ENCODE data around the gene GTF2IRD1.
A peak's percentile ranks its signal among the peaks of the same experiment; 100 is the strongest.

GTF2IRD1 gene

DNA sequence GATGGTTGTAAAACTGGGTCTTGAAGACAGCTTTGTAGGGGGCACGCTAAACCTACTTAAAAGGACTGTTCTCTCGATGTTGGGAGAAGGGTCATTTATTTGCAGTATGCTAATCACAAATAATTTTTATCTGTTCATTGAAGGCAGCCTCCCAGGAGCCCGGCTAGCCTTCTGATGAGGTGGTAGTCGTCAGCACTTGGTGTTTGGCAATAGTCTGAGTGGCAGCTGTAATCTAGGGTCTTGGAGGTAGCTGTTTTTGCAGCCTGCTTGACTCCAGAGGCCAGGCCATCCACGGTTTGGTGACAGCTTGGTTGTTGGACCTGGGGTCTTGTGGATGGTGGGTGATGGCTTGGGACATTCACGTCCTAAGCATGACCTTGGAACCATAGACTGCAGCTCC is 2.2 kb downstream of the GTF2IRD1 start:
- no peaks in the 10 kb centered on the region for H3K9me3 ChIP-seq (ENCODE audit: control insufficient read depth, insufficient read depth, low read length)
- H3K9ac ChIP-seq (ENCODE audit: low read depth, low read length) = no peak overlapping the region
- H3K4me1 ChIP-seq (ENCODE audit: control insufficient read depth, insufficient read depth, low read length) = no peaks in the 10 kb centered on the region
- H3K36me3 ChIP-seq (ENCODE audit: control insufficient read depth, insufficient read depth, low read length) = no peaks in the 10 kb centered on the region
- no peak overlapping the region for H3K4me3 ChIP-seq (ENCODE audit: low read depth, low read length)
- H3K27me3 ChIP-seq (ENCODE audit: control insufficient read depth, insufficient read depth, low read length) = no peaks in the 10 kb centered on the region

DNA sequence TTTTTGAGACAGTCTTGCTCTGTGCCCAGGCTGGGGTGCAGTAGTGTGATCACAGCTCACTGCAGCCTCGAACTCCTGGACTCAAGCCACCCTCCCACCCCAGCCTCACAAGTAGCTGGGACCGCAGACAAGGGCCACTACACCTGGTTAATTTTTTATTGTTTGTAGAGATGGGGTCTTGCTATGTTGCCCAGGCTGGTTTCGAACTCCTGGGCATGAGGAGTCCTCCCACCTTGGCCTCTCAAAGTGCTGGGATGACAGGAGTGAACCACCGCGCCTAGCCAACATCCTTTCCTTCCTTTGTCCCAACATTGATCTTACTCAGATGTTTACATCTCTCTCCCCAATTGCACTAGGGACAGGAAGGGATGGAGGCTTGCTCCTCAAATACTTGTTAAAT is 3.3 kb downstream of the GTF2IRD1 start:
- Histone ChIP-seq H3K4me3 (ENCODE audit: low read depth, low read length) (no peak overlapping the region), H3K9ac (ENCODE audit: low read depth, low read length) (no peak overlapping the region), H3K27me3 (ENCODE audit: control insufficient read depth, insufficient read depth, low read length) (no peaks in the 10 kb centered on the region), H3K9me3 (ENCODE audit: control insufficient read depth, insufficient read depth, low read length) (no peaks in the 10 kb centered on the region), H3K4me1 (ENCODE audit: control insufficient read depth, insufficient read depth, low read length) (no peaks in the 10 kb centered on the region), H3K36me3 (ENCODE audit: control insufficient read depth, insufficient read depth, low read length) (no peaks in the 10 kb centered on the region)

DNA sequence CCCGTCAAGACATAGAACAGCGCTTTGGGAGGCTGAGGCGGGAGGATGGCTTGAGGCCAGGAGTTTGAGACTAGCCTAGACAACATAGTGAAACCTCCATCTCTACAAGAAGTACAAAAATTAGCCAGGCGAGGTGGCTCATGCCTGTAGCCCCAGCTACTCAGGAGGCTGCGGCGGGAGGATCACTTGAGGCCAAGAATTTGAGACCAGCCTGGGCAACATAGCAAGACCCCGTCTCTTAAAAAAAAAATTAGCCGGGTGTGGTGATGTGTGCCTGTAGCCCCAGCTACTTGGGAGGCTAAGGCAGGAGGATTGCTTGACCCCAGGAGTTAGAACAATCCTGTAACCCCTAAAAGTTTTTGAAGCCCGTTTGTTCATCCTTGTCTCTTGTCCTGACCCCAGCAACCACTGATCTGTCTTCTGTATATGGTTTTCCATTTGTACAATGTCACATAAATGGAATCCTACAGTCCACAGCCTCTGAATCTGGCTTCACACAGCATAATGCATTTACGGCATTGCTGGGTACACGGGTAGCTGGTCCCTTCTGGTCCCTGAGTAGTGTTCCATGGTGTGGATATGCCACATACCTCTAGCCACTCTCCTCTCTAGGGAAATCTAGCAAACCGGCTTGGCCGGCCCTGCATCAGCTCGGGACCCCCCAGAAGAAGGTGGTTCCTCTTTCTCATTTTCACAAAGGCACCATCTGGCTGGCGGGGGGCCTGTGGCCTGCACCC is 8.4 kb downstream of the GTF2IRD1 start:
- no peaks in the 10 kb centered on the region for H3K36me3 ChIP-seq (ENCODE audit: control insufficient read depth, insufficient read depth, low read length)
- no peaks in the 10 kb centered on the region for H3K27me3 ChIP-seq (ENCODE audit: control insufficient read depth, insufficient read depth, low read length)
- H3K4me3 ChIP-seq (ENCODE audit: low read depth, low read length) = no peak overlapping the region
- H3K4me1 ChIP-seq (ENCODE audit: control insufficient read depth, insufficient read depth, low read length) = no peaks in the 10 kb centered on the region
- no peaks in the 10 kb centered on the region for H3K9me3 ChIP-seq (ENCODE audit: control insufficient read depth, insufficient read depth, low read length)
- no peak overlapping the region for H3K9ac ChIP-seq (ENCODE audit: low read depth, low read length)

DNA sequence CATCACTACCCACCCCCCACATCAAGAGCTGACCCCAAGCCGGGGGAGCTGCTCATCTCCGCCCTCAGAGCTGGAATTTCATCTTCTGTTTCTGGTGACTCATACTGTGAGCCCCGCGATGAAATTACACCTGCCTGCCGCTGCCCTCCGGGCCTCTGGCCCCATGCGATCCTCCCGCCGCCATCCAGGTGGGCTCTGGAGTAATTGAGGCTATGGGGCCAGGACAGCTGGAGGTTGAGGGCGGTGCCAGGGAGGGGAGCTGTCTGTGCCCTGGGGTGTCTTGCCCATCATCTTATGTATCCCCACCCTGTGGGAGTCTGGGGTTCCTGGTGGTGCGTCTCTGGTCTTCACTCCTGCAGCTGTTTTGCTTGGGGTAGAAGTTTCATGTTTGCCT is 9.0 kb downstream of the GTF2IRD1 start:
- no peaks in the 10 kb centered on the region for H3K36me3 ChIP-seq (ENCODE audit: control insufficient read depth, insufficient read depth, low read length)
- H3K4me3 ChIP-seq (ENCODE audit: low read depth, low read length) = no peak overlapping the region
- no peaks in the 10 kb centered on the region for H3K27me3 ChIP-seq (ENCODE audit: control insufficient read depth, insufficient read depth, low read length)
- H3K9ac ChIP-seq (ENCODE audit: low read depth, low read length) = no peak overlapping the region
- no peaks in the 10 kb centered on the region for H3K9me3 ChIP-seq (ENCODE audit: control insufficient read depth, insufficient read depth, low read length)
- no peaks in the 10 kb centered on the region for H3K4me1 ChIP-seq (ENCODE audit: control insufficient read depth, insufficient read depth, low read length)

DNA sequence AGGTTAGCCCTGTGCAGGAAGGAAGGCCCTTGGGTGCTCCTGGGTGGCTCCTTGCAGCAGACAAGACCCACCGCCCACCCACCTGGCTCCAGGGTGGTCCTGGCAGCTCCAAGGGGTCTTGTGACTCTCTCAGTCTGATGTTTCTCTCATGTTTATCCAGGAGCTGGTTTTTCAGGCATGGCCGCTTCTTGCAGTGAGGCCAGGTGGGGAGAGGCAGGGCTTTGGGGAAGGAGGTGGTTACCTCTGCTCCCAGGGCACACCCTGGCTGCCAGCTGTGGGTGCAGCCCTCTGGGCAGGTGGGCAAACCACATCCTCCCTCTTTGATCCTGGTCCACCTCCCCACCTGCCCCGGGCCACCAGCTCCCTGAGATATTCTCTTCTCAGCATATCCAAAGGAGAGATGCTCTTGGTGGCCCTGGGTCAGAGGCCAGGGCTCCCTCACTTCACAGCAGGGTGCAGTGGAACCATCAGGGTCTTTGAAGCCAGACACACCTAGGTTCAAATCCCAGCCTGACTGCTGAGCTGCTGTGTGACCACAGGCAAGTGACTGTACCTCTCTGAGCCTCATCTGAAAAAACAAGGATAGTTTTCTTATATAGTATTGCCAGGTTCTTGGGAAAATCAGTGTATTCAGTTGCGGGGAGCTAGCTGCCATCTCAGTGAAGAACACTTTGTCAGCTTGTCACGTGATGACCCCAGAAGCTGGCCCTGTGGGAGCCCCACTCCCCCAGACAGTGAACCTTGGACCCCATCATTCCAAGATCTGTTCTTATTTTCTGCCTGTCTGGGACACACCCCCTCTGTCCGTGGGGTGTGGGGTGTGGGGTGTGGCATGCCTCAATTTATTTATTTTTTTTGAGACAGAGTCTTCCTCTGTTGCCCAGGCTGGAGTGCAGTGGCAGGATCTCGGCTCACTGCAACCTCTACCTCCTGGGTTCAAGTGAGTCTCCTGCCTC is 11.5 kb downstream of the GTF2IRD1 start:
- Histone ChIP-seq H3K4me3 (ENCODE audit: low read depth, low read length) (no peak overlapping the region), H3K9me3 (ENCODE audit: control insufficient read depth, insufficient read depth, low read length) (no peaks in the 10 kb centered on the region), H3K4me1 (ENCODE audit: control insufficient read depth, insufficient read depth, low read length) (no peaks in the 10 kb centered on the region), H3K36me3 (ENCODE audit: control insufficient read depth, insufficient read depth, low read length) (no peaks in the 10 kb centered on the region), H3K27me3 (ENCODE audit: control insufficient read depth, insufficient read depth, low read length) (no peaks in the 10 kb centered on the region), H3K9ac (ENCODE audit: low read depth, low read length) (no peak overlapping the region)

DNA sequence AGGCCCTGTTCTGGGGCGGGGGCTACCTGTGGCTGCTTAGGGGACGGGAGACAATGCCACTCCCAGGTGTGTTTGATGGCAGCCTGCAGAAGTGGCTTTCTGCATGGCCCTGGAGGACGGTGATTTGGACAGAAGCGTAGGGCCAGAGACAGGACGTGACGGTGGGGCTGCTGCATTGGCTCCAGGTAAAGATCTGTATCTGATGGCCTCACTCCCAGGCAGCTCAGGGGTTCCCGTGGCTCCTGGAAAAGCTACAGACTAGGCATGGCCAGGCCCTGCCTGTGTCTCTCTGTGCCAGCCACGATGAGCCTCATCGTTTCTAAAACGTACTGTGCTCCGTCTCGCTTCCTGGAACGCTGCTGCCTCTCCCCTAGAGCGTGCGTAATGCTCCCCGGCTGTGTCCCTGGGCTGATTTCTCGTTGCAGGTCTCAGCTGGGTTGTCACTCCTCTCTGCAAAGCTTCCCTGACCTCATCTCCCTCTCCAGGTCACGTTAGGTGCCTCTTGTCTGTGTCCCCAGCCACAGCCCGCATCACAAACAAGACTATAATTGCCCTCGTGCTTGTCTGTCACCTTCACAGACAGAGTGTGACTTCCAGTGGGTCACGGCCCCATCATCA is 12.6 kb downstream of the GTF2IRD1 start:
- H3K36me3 ChIP-seq (ENCODE audit: control insufficient read depth, insufficient read depth, low read length) = no peaks in the 10 kb centered on the region
- H3K9me3 ChIP-seq (ENCODE audit: control insufficient read depth, insufficient read depth, low read length) = no peaks in the 10 kb centered on the region
- H3K4me1 ChIP-seq (ENCODE audit: control insufficient read depth, insufficient read depth, low read length) = no peaks in the 10 kb centered on the region
- no peak overlapping the region for H3K9ac ChIP-seq (ENCODE audit: low read depth, low read length)
- H3K4me3 ChIP-seq (ENCODE audit: low read depth, low read length) = no peak overlapping the region
- no peaks in the 10 kb centered on the region for H3K27me3 ChIP-seq (ENCODE audit: control insufficient read depth, insufficient read depth, low read length)

DNA sequence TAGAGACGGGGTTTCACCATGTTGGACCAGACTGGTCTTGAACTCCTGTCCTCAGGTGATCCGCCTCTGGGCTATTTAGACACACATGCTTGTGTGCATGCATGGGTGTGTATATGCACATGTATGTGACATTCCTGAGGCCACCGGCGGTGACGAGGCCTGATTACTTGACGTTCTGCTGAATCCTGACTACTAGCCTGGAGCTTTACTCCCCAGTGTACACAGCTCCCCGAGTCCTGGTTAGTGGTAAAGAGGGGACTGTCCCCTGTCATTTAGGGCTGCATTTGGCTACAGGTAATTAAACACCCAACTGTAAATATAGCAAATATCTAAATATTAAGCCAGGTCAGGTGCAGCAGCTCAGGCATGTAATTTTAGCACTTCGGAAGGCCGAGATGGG is 14.2 kb downstream of the GTF2IRD1 start:
- H3K4me3 ChIP-seq (ENCODE audit: low read depth, low read length) = no peak overlapping the region
- H3K9ac ChIP-seq (ENCODE audit: low read depth, low read length) = no peak overlapping the region
- peaks cover 3% of the 10 kb centered on the region for H3K36me3 ChIP-seq (ENCODE audit: control insufficient read depth, insufficient read depth, low read length)
- H3K9me3 ChIP-seq (ENCODE audit: control insufficient read depth, insufficient read depth, low read length) = no peaks in the 10 kb centered on the region
- no peaks in the 10 kb centered on the region for H3K4me1 ChIP-seq (ENCODE audit: control insufficient read depth, insufficient read depth, low read length)
- H3K27me3 ChIP-seq (ENCODE audit: control insufficient read depth, insufficient read depth, low read length) = no peaks in the 10 kb centered on the region

DNA sequence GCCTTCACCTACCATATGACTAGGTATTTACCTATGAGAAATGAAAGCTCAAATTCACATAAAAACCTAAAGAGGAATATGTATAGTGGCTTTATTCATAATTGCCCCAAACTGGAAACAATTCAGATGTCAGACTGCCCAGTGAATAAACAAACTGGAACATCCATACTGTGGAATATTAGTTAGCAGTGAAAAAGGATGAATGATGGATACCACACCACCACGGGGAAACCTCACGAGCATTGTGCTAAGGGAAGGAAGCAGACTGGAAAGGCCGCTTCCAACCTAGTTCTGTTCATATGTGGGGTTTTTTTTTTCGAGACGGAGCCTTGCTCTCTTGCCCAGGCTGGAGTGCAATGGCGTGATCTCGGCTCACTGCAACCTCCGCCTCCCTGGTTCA is 16.8 kb downstream of the GTF2IRD1 start:
- Histone ChIP-seq H3K36me3 (ENCODE audit: control insufficient read depth, insufficient read depth, low read length) (peaks cover 3% of the 10 kb centered on the region), H3K9me3 (ENCODE audit: control insufficient read depth, insufficient read depth, low read length) (no peaks in the 10 kb centered on the region), H3K4me1 (ENCODE audit: control insufficient read depth, insufficient read depth, low read length) (no peaks in the 10 kb centered on the region), H3K9ac (ENCODE audit: low read depth, low read length) (no peak overlapping the region), H3K4me3 (ENCODE audit: low read depth, low read length) (no peak overlapping the region), H3K27me3 (ENCODE audit: control insufficient read depth, insufficient read depth, low read length) (no peaks in the 10 kb centered on the region)

DNA sequence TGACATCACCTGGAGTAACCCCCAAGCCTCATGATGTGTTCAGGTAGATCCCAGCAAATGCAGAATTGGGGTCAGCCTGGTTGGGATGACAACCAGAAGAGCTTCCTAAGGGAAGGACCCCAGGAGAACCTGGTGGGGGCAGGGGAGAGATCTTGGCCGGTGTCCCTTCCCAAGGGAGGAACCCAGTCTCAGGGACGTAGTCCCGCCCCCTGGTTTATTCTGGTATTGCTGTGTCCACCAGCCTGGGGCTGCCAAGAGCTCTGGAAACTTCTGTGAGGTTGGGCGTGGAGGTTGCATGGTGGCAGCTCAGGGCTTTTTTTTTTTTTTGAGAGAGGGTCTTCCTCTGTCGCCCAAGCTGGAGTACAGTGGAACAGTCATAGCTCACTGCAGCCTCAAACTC is 19.4 kb downstream of the GTF2IRD1 start:
- H3K4me1 ChIP-seq (ENCODE audit: control insufficient read depth, insufficient read depth, low read length) = no peaks in the 10 kb centered on the region

DNA sequence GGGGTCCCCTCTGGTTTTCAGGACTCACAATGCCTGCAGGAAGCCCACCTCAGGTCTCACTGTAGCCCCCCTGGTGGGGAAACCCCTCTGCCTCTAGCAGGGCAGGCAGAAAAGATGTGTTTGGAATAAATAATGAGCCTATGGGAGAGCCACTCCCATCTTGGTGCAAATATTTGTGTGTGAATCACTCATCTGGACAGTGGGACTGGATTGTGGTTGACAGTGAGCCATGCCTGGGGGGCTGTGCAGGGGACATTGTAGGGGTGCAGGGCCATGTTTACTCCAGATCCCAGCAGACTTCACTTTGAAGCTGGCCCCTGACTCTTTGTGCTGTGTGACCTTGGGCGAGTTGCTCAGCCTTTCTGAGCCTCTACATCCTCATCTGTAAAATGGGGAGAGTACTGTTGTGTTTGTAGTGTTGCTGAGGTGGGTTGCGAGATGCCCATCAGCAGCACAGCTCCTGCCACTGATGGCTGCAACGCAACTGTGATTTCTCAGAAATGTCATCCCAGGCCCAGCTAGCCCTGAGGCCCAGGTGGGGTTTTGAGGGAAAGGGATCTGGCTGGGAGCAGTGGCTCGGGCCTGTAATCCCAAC is 20.7 kb downstream of the GTF2IRD1 start:
- Histone ChIP-seq H3K4me1 (ENCODE audit: control insufficient read depth, insufficient read depth, low read length) (no peaks in the 10 kb centered on the region), H3K4me3 (ENCODE audit: low read depth, low read length) (no peak overlapping the region), H3K9me3 (ENCODE audit: control insufficient read depth, insufficient read depth, low read length) (no peaks in the 10 kb centered on the region), H3K9ac (ENCODE audit: low read depth, low read length) (no peak overlapping the region), H3K27me3 (ENCODE audit: control insufficient read depth, insufficient read depth, low read length) (no peaks in the 10 kb centered on the region), H3K36me3 (ENCODE audit: control insufficient read depth, insufficient read depth, low read length) (peaks cover 3% of the 10 kb centered on the region)

More for the DNA sequence above, 19.4 kb downstream of the GTF2IRD1 start:
- no peak overlapping the region for H3K4me3 ChIP-seq (ENCODE audit: low read depth, low read length)
- H3K36me3 ChIP-seq (ENCODE audit: control insufficient read depth, insufficient read depth, low read length) = peaks cover 3% of the 10 kb centered on the region
- no peaks in the 10 kb centered on the region for H3K27me3 ChIP-seq (ENCODE audit: control insufficient read depth, insufficient read depth, low read length)
- H3K9ac ChIP-seq (ENCODE audit: low read depth, low read length) = no peak overlapping the region
- no peaks in the 10 kb centered on the region for H3K9me3 ChIP-seq (ENCODE audit: control insufficient read depth, insufficient read depth, low read length)

DNA sequence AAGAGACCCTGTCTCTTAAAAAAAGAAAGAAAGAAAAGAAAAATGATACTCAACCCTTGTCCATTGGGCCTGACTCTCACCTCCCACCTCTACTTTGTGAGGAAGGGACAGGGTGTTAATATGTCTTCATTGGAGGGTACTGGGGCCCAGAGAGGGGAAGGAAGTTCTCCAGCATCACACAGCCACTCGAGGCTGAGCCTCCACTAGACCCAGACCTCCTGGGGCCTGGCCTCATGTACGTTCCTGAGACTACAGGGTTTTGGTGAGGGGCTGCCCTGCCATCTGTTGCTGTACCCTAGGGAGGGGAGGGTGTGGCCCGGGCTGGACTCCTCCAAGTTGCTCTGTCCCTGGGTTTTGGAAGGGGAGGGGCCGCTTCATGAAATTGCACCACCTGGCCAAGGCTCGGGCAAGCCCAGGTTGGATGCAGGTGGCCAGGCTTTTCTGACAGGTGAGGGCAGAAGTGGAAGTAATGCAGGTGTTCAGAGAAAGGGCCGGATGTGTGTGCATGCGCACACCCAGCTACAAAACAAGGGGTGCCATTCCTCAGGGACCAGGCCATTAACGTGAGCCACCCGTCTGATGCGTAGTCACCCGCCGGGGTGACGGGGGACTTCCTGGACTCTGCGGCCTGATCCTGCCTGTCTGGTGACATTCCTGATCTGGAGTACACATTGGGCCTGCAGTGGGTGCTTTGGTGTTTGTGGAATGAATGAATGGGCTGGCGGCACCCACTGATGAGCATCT is 21.7 kb downstream of the GTF2IRD1 start:
- Histone ChIP-seq H3K36me3 (ENCODE audit: control insufficient read depth, insufficient read depth, low read length) (peaks cover 3% of the 10 kb centered on the region), H3K9ac (ENCODE audit: low read depth, low read length) (peak overlapping the region; percentile 47), H3K9me3 (ENCODE audit: control insufficient read depth, insufficient read depth, low read length) (no peaks in the 10 kb centered on the region), H3K4me3 (ENCODE audit: low read depth, low read length) (no peak overlapping the region), H3K27me3 (ENCODE audit: control insufficient read depth, insufficient read depth, low read length) (no peaks in the 10 kb centered on the region), H3K4me1 (ENCODE audit: control insufficient read depth, insufficient read depth, low read length) (peaks cover 4% of the 10 kb centered on the region)
